Progenitor cell of endocrine pancreas (in vitro differentiated cells): ENCODE data around the gene DLGAP4. TPM values are rescaled to one million over a fixed set of nuclear protein-coding genes. Genes with fewer than 3 reads are reported as not detected.

Experiments used
- DNase-seq: peaks from one replicate; pipeline ENCODE4 v3.0.0; 2021; ENCODE audit warnings: low spot score; ENCODE audit not compliant: unreplicated experiment
- H3K27ac Mint-ChIP-seq: 2 replicates; pipeline ENCODE4 v1.8.0; 2021; ENCODE audit warnings: mild to moderate bottlenecking, moderate library complexity, mixed read lengths
- H3K27me3 Mint-ChIP-seq: 2 replicates; pipeline ENCODE4 v1.8.0; 2021; ENCODE audit warnings: mixed read lengths
- H3K36me3 Mint-ChIP-seq: 2 replicates; pipeline ENCODE4 v1.8.0; 2022; ENCODE audit warnings: mixed read lengths; ENCODE audit not compliant: insufficient read depth
- H3K4me1 Mint-ChIP-seq: 2 replicates; pipeline ENCODE4 v1.8.0; 2021; ENCODE audit warnings: low read depth, mixed read lengths
- H3K4me3 Mint-ChIP-seq: 2 replicates; pipeline ENCODE4 v1.8.0; 2021; ENCODE audit warnings: low read depth, mild to moderate bottlenecking, moderate library complexity, mixed read lengths
- H3K9me3 Mint-ChIP-seq: 2 replicates; pipeline ENCODE4 v1.8.0; 2021; ENCODE audit warnings: low read depth, mixed read lengths
- CTCF ChIP-seq: fragments of 200-600 bp; sonication (generic); IDR thresholded peaks from one replicate; pipeline ENCODE4 v1.5.0; 2021; ENCODE audit warnings: antibody characterized with exemption, mild to moderate bottlenecking; ENCODE audit not compliant: unreplicated experiment
- total RNA-seq: library from RNA; stranded (reverse); gene quantifications from 2 replicates; pipeline ENCODE4 v1.2.1, GENCODE V29; 2021

Gene DLGAP4
- total RNA-seq, 1 donor from 2014 or later, result 109 TPM

- Mint-ChIP-seq H3K4me3 (no peak overlapping the region), H3K27ac (no peak overlapping the region), H3K27me3 (peaks cover 5% of the 10 kb centered on the region), H3K9me3 (no peaks in the 10 kb centered on the region), H3K36me3 (no peaks in the 10 kb centered on the region), H3K4me1 (no peaks in the 10 kb centered on the region)
- TF ChIP-seq CTCF, result no peak
- DNase-seq, result no peak
These were observed 44.3 kb downstream of the DLGAP4 start for GRCh38 chr20:36350439-36350838.

- Mint-ChIP-seq H3K27me3 (peaks cover 5% of the 10 kb centered on the region), H3K27ac (no peak overlapping the region), H3K36me3 (no peaks in the 10 kb centered on the region), H3K9me3 (no peaks in the 10 kb centered on the region), H3K4me1 (no peaks in the 10 kb centered on the region), H3K4me3 (no peak overlapping the region)
- TF ChIP-seq CTCF, result no peak
- no peak for DNase-seq
These were observed 45.8 kb downstream of the DLGAP4 start for GRCh38 chr20:36351937-36352336.

GRCh38 chr20:36352843-36353553 lies 46.9 kb downstream of the DLGAP4 start:
- Mint-ChIP-seq H3K4me1 (no peaks in the 10 kb centered on the region), H3K27ac (no peak overlapping the region), H3K9me3 (no peaks in the 10 kb centered on the region), H3K27me3 (peaks cover 8% of the 10 kb centered on the region), H3K4me3 (no peak overlapping the region), H3K36me3 (no peaks in the 10 kb centered on the region)
- no peak for TF ChIP-seq CTCF
- DNase-seq, result no peak

- TF ChIP-seq CTCF, result no peak
- no peak for DNase-seq
- H3K4me3 Mint-ChIP-seq, result no peak overlapping the region
- no peaks in the 10 kb centered on the region for H3K4me1 Mint-ChIP-seq
- no peaks in the 10 kb centered on the region for H3K36me3 Mint-ChIP-seq
- no peak overlapping the region for H3K27ac Mint-ChIP-seq
- peaks cover 8% of the 10 kb centered on the region for H3K27me3 Mint-ChIP-seq
- no peaks in the 10 kb centered on the region for H3K9me3 Mint-ChIP-seq
These were observed 47.6 kb downstream of the DLGAP4 start for GRCh38 chr20:36353740-36354139.

DNA sequence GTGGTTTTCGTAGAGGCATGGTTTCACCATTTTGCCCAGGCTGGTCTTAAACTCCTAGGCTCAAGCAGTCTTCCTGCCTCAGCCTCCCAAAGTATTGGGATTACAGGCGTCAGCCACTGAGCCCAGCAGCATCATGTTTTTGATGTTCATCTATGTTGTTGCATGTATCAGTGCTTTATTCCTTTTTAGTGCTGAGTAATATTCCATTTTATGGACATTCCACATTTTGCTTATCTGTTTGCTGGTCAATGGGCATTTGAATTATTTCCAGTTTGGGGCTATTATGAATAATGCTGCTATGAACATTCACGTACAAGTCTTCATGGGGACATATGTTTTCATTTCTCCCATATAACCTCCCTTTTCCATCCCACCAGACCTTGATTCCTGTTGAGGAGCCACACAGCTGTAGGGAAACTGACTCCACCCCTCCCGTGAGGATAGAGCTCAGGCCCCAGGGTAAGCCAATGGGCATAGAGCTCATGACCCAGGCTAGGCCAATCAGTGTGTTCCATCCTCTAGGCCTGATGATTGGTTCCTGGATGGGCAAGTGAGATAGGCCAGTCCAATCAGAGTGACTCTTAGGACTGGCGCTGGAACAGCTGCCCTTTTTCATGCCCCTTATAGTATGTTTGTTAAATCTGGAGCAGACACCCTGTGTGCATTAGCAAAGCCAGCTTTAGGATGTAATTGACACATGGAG lies 49.5 kb downstream of the DLGAP4 start:
- Mint-ChIP-seq H3K27me3 (peaks cover 8% of the 10 kb centered on the region), H3K36me3 (no peaks in the 10 kb centered on the region), H3K27ac (no peak overlapping the region), H3K9me3 (no peaks in the 10 kb centered on the region), H3K4me3 (no peak overlapping the region), H3K4me1 (no peaks in the 10 kb centered on the region)
- TF ChIP-seq CTCF, result no peak
- DNase-seq, result no peak
